SK-N-MC (cell line): ENCODE data around the gene SPATA1.

Source experiments
- DNase-seq: peaks from one replicate; pipeline ENCODE4 v3.0.0-alpha.2; 2011; ENCODE audit warnings: low read depth, low spot score
- H3K27ac ChIP-seq: fragments of 200-600 bp; sonication (generic); 2 replicates; pipeline ENCODE4 v1.5.1; 2016; ENCODE audit warnings: mixed run types
- H3K36me3 ChIP-seq: fragments of 200-600 bp; sonication (generic); 2 replicates; pipeline ENCODE4 v1.6.1; 2017; ENCODE audit warnings: antibody characterized with exemption, low read length, mixed read lengths; ENCODE audit not compliant: insufficient read depth
- H3K4me3 ChIP-seq: fragments of 200-600 bp; sonication (generic); 2 replicates; pipeline ENCODE4 v1.5.1; 2016
- H3K9ac ChIP-seq: fragments of 200-600 bp; sonication (generic); 2 replicates; pipeline ENCODE4 v1.8.0; 2017; ENCODE audit warnings: mixed run types, mixed read lengths; ENCODE audit not compliant: insufficient read length
- H3K9me3 ChIP-seq: fragments of 200-600 bp; sonication (generic); 2 replicates; pipeline ENCODE4 v1.6.1; 2017; ENCODE audit warnings: low read depth, mild to moderate bottlenecking, antibody characterized with exemption, low read length, moderate library complexity, mixed read lengths
- EZH2 ChIP-seq: fragments of 200-600 bp; sonication (generic); IDR thresholded peaks from one replicate; pipeline ENCODE4 v1.6.1; 2017; ENCODE audit warnings: antibody characterized with exemption
- FOXP2 ChIP-seq: optimal IDR thresholded peaks from 2 replicates; pipeline ENCODE3; 2011; ENCODE audit warnings: mild to moderate bottlenecking, moderate library complexity; ENCODE audit not compliant: insufficient read depth; ENCODE audit errors: extremely low read length, control extremely low read depth
- POLR2AphosphoS5 ChIP-seq: IDR thresholded peaks from 2 replicates; pipeline ENCODE4 v1.6.1; 2012; ENCODE audit warnings: mild to moderate bottlenecking, low read depth, low read length, borderline replicate concordance

The SPATA1 gene

DNA sequence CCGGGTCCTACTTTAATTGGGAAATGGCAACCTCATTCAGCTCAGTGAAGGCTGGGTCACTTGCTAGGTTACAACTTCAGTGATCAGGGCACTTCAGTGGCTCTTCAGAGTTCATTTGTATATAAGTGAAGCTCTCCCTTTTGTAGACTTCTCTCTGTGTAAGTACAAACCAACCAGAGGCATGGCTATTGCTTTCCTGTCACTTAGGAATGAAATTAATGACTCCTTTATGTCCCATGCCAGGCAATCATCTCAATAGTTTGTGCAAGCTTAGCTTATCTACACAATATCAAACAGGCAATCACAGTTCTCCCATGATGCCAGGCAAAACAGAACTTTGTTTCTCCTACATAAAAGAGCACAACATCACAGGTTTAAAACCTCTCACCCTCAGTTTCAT is 90.8 kb downstream of the SPATA1 start:
- no peaks in the 10 kb centered on the region for H3K9me3 ChIP-seq
- no peak overlapping the region for H3K9ac ChIP-seq
- no peak overlapping the region for H3K4me3 ChIP-seq
- no peak for DNase-seq
- H3K36me3 ChIP-seq, result no peaks in the 10 kb centered on the region
- TF ChIP-seq EZH2 (no peak), FOXP2 (no peak)
- H3K27ac ChIP-seq, result no peak overlapping the region

DNA sequence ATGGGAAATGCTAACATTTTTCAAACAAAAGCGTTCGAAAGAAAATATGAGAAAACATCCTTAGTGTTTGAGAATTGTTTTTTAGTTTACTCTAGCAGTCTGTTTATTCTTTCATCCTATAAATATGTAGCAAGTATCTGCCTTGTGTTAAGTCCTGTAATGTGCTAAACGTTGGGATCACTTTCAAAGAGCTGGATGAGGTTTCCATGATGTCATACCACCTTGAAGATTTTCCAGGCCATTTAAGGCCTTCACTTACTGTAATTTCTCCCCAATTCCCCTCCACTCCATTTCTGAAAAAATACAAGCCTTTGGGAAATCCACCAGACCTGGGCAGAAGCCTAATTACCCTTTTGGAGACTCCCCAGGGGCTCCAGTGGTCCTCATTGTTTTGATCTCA is 92.2 kb downstream of the SPATA1 start:
- Histone ChIP-seq H3K9ac (no peak overlapping the region), H3K9me3 (no peaks in the 10 kb centered on the region), H3K4me3 (no peak overlapping the region), H3K36me3 (no peaks in the 10 kb centered on the region), H3K27ac (no peak overlapping the region)
- TF ChIP-seq FOXP2 (no peak), EZH2 (no peak), POLR2AphosphoS5 (no peak)
- no peak for DNase-seq

DNA sequence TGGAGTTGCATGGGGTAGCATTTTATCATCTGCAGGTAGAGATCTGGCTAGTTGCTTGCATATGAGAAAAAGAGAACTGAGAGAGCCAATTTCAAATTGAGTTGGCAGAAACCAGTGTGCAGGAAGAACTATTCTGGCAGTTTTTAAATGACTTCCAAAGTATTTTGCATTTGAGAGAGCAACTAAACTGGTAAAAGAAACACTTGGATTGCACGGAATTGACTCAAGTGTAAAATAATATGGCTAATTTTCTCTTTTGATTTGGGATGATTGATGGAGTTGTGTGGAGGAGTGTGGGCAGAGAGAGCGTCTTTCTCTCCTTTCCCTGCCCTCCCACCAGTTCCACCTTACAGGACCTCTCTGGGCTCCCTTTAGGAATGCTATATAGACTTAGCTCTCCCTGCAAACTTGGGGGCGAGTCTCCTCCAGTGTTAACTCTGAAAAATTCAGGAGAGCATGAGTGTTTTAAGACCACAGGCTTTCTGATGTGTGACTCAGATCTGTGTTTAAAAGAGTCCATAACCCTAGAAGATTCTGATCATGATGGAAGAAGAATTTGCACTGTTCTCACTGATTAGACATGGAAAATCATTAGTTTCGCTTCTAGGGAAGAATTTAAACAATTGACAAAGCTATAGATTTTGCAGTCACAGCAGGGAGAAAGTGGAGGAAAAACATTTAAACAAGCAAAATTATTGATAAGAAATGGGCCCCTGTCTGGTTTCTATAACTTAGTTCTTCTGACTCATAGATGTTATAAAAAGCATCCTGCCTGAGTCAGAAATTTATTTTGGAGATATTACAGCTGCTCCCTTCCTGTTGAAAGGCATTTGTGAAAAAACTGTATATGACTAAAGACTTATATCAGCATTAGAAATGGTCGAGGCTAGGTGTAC is 92.9 kb downstream of the SPATA1 start:
- DNase-seq, result no peak
- TF ChIP-seq EZH2 (no peak), FOXP2 (no peak), POLR2AphosphoS5 (no peak)
- Histone ChIP-seq H3K9me3 (no peaks in the 10 kb centered on the region), H3K4me3 (no peak overlapping the region), H3K36me3 (no peaks in the 10 kb centered on the region), H3K27ac (no peak overlapping the region), H3K9ac (no peak overlapping the region)

DNA sequence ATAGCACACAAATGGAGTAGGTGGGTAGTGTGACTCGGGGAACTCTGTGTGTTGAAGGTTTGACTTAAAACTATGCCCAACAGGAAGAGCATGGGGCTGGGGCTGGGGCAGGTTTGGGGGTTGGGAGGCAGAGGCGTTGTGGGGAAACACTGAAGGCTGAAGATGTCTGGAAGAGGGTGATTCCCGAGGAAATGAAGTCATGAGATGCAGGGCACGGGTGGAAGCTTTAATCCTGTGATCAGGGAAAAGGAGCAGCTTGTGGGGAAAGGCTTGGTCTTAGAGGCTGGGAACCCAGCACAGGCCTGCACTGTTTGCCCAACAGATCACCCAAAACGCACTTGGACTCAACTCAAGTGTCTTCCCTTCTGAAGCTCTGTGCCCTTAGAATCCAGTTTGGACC is 94.6 kb downstream of the SPATA1 start:
- H3K27ac ChIP-seq, result no peak overlapping the region
- H3K9ac ChIP-seq, result no peak overlapping the region
- H3K36me3 ChIP-seq, result no peaks in the 10 kb centered on the region
- no peak overlapping the region for H3K4me3 ChIP-seq
- DNase-seq, result no peak
- H3K9me3 ChIP-seq, result peaks cover 7% of the 10 kb centered on the region; the same call in 1 of the 2 replicates
- TF ChIP-seq POLR2AphosphoS5, result no peak
- TF ChIP-seq EZH2, result no peak

DNA sequence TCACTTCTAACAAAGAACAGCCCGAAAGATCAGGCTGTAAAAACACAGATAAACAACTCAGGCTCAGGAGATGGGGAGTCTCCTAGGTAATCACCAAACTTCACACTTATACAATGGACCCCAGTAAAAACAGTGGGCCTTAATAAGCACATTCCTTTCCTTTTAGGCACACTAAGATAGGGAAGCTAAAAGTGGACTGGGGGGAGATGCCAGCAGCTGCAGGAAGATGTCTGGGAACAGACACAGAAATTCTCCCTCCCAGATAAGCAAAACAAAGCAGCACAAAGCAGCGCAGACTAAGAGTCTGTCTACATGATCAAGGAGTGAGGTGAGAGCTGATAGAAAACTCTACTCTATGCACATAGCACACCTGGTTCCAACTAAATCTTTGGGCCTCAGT is 97.0 kb downstream of the SPATA1 start:
- Histone ChIP-seq H3K9me3 (peaks cover 7% of the 10 kb centered on the region; the same call in 1 of the 2 replicates), H3K9ac (no peak overlapping the region), H3K4me3 (no peak overlapping the region), H3K36me3 (no peaks in the 10 kb centered on the region), H3K27ac (no peak overlapping the region)
- no peak for DNase-seq
- TF ChIP-seq POLR2AphosphoS5 (no peak), FOXP2 (no peak), EZH2 (no peak)

DNA sequence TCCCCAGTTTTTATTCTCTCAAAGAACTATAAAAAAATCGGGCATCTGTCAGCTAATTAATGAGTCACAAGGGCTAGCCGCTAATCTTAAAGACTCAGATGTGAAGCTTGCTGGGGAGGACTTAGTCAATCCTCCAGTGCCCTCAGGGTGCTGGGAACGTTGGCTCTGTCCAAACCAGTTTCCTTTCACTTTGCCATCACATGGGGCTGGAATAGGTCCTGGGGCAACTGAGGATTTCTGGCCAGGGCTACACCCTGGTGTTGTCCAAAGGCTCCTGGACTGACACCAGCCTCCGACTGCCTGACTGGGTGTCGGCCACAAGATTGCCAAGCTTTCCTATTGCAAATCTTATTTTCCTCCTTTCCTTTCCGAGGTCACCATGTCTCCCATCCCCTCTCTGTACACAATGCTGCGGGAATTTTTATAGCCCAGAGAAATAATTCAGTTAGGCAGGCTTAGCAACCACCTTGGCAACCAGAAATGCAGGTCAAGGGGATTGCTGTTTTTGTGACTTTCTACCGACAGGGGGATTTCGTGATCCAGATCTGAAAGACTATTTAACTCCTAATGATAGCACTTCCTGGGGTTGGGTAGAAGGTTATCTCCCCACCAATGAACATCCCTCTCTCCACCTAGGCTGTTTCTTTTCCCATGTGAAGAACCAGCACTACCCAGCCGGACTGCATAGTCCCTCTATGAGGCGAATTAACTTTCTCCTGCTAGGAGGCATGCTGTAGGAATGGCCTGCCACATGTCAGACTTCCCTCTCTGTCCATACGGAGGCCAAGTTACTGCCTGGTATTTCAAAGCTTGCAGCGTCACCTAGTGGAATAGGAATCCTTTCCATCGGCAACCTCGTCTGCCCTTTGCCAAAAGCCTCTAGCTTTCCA is 98.0 kb downstream of the SPATA1 start:
- peaks cover 7% of the 10 kb centered on the region; the same call in 1 of the 2 replicates for H3K9me3 ChIP-seq
- H3K27ac ChIP-seq, result no peak overlapping the region
- no peak for DNase-seq
- no peak overlapping the region for H3K9ac ChIP-seq
- H3K4me3 ChIP-seq, result no peak overlapping the region
- TF ChIP-seq EZH2 (no peak), FOXP2 (no peak), POLR2AphosphoS5 (no peak)
- H3K36me3 ChIP-seq, result no peaks in the 10 kb centered on the region

DNA sequence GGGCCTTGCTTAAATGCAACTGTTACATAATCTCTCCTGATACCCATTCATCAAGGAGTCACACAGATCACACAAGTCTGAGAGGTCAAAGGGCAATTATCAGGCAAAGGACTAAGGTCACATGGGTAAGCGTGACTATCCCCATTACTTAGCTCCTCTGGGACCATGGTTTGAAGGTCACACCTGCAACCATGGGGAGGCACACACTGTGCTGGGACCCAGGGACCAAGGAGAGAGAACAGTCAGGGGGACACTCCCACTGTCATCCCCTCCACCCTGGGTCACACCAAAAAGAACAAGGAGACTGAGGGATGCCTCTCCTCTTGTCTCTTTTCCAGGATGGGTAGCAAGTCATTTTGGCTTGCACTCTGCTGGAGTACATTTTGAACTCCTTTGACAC is 99.0 kb downstream of the SPATA1 start:
- Histone ChIP-seq H3K36me3 (no peaks in the 10 kb centered on the region), H3K9ac (no peak overlapping the region), H3K9me3 (peaks cover 7% of the 10 kb centered on the region; the same call in 1 of the 2 replicates), H3K27ac (no peak overlapping the region), H3K4me3 (no peak overlapping the region)
- TF ChIP-seq FOXP2 (no peak), POLR2AphosphoS5 (no peak), EZH2 (no peak)
- no peak for DNase-seq

DNA sequence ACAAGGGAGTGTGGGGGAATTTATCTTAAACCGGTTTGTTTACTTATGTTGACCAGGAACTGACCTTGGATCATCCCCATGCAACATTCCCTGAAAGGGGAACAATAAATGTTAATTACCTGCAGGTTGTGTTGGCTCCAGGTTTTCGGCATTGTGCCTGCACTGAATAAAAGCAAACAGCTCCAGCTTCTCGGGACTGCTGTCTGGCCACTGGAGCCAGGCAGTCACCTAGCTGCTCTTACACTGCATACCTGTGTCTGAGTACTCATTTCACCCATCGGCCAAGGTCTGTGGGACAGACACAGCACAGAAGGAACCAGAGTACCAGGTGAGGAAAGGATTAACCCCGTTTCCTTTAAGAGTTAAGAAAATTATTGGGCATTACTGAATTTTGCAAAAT is 100.8 kb downstream of the SPATA1 start:
- no peak overlapping the region for H3K27ac ChIP-seq
- TF ChIP-seq EZH2 (no peak), POLR2AphosphoS5 (no peak), FOXP2 (no peak)
- peaks cover 7% of the 10 kb centered on the region; the same call in 1 of the 2 replicates for H3K9me3 ChIP-seq
- H3K36me3 ChIP-seq, result no peaks in the 10 kb centered on the region
- no peak overlapping the region for H3K4me3 ChIP-seq
- no peak for DNase-seq
- no peak overlapping the region for H3K9ac ChIP-seq

DNA sequence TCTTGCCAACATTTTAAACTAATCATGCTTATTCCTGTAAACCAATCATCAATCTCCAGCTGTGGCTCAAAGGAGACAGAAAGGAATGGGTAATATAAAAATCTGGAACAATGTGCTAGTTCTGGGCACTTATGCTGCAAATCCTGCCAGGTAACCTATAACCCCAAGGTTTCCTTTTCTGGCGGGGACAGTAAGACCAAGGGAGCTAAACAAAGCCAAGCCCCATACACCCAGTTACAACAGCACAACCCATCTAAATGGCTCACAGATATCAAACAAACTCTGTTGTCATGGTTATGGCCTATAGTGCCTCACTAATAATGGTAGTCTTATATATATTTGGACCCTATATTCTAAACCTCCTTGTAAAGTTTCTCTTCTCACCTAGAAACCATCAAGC is 104.9 kb downstream of the SPATA1 start:
- no peak for DNase-seq
- H3K4me3 ChIP-seq, result no peak overlapping the region
- no peaks in the 10 kb centered on the region for H3K36me3 ChIP-seq
- TF ChIP-seq FOXP2, result no peak
- TF ChIP-seq EZH2, result no peak
- TF ChIP-seq POLR2AphosphoS5, result no peak
- no peak overlapping the region for H3K9ac ChIP-seq
- peaks cover 10% of the 10 kb centered on the region; the same call in 1 of the 2 replicates for H3K9me3 ChIP-seq
- H3K27ac ChIP-seq, result no peak overlapping the region
